Dendritic cell treated with granulocyte-macrophage colony-stimulating factor and Interleukin-4, amounts not matched to agents 40 ng/mL and 50 ng/mL, for 4 days (primary cell): ENCODE results near the gene ATRAID.

Experiments used
- H3K27ac Mint-ChIP-seq: one replicate; pipeline ENCODE4 v1.8.0; 2022; ENCODE audit warnings: mild to moderate bottlenecking, mixed read lengths
- H3K27me3 Mint-ChIP-seq: one replicate; pipeline ENCODE4 v1.8.0; 2022; ENCODE audit warnings: mild to moderate bottlenecking, mixed read lengths
- H3K36me3 Mint-ChIP-seq: one replicate; pipeline ENCODE4 v1.8.0; 2022; ENCODE audit warnings: low read depth, mixed read lengths
- H3K4me1 Mint-ChIP-seq: one replicate; pipeline ENCODE4 v1.8.0; 2022; ENCODE audit warnings: low read depth, mixed read lengths
- H3K4me3 Mint-ChIP-seq: one replicate; pipeline ENCODE4 v1.8.0; 2022; ENCODE audit warnings: mild to moderate bottlenecking, moderate library complexity, mixed read lengths
- H3K9me3 Mint-ChIP-seq: one replicate; pipeline ENCODE4 v1.8.0; 2022; ENCODE audit warnings: mixed read lengths
- intact Hi-C: fragments of 100-400 bp; cut with micrococcal nuclease; formaldehyde crosslinking; loops from one replicate; pipeline ENCODE4 v1.15.0; 2022

ATRAID gene

DNA sequence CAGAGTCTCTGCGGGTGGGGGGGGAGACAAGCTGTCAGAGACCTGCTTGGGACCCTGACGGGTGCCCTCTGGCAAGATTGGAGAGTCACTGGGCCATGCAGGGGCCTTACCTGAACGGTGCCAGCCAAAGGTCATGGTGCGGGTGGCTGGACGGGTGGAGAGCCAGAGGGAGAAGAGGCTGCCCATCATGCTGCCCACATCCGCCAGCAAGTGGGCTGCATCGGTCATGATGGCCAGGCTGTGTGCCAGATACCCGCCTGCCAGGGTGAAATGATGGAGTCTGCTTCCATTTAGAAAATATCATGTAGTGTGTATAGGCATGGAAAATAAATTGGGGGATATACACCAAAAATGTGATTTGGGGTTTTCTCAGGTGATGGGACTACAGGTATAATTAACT, 46.2 kb downstream of the ATRAID start:
- no peak overlapping the region for H3K27ac Mint-ChIP-seq
- H3K36me3 Mint-ChIP-seq: no peaks in the 10 kb centered on the region
- peaks cover 70% of the 10 kb centered on the region for H3K27me3 Mint-ChIP-seq
- H3K4me1 Mint-ChIP-seq: peaks cover 6% of the 10 kb centered on the region
- no peaks in the 10 kb centered on the region for H3K9me3 Mint-ChIP-seq
- H3K4me3 Mint-ChIP-seq: no peak overlapping the region
- intact Hi-C loops: no loop called here

DNA sequence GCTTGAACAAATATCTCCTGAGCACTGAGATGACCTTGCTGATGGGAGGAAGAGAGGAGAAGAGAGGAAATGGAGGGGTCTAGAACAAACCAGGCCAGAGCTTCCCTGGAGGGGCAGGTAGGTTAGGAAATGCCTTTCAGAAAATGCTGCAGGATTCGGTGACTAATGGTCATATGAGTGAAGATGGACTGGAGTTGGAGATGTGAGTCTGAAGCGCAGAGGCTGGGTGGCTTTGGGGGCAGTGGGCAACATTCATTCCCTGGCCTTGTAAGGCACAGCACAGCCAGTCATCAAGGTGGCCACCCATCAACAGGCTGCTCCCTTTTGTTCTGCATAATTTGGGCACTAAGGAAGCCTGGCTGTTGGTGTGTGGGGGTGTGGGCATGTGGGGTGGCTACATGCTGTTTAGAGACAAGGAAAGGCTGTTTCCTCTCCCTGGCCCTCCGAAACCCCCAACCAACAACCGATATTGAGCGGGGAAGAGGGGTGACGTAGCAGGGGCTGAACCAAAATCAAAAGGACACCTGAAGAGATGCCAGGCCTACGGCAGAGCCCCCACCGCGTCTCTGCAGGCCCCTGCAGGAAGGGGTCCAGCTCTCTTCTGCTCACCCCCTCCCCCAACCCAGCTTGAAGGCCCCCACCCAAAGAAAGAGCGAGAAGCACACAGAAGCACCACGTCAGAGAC, 49.5 kb downstream of the ATRAID start:
- H3K36me3 Mint-ChIP-seq: no peaks in the 10 kb centered on the region
- intact Hi-C loops: no loop called here
- peak overlapping the region; percentile 59 for H3K4me3 Mint-ChIP-seq
- no peak overlapping the region for H3K27ac Mint-ChIP-seq
- H3K9me3 Mint-ChIP-seq: no peaks in the 10 kb centered on the region
- peaks cover 20% of the 10 kb centered on the region for H3K4me1 Mint-ChIP-seq
- peaks cover 53% of the 10 kb centered on the region for H3K27me3 Mint-ChIP-seq

- Mint-ChIP-seq H3K36me3 (no peaks in the 10 kb centered on the region), H3K4me1 (peaks cover 20% of the 10 kb centered on the region), H3K27ac (no peak overlapping the region), H3K4me3 (peak overlapping the region; percentile 59), H3K9me3 (no peaks in the 10 kb centered on the region), H3K27me3 (peaks cover 48% of the 10 kb centered on the region)
- intact Hi-C loops: no loop called here
These were observed 50.1 kb downstream of the ATRAID start for GRCh38 chr2:27261926-27262298.

- intact Hi-C loops: no loop called here
- Mint-ChIP-seq H3K4me3 (peak within 1 kb of the TSS; percentile 78), H3K27me3 (peaks cover 43% of the 10 kb centered on the region), H3K4me1 (peaks cover 20% of the 10 kb centered on the region), H3K9me3 (no peaks in the 10 kb centered on the region), H3K36me3 (no peaks in the 10 kb centered on the region), H3K27ac (no peak within 1 kb of the TSS)
These were observed 50.8 kb downstream of the ATRAID start, which contains the start of gene SLC30A3 for GRCh38 chr2:27262379-27263286. TSS of gene SLC30A3 (minus strand) at chr2:27263047. CDS start at chr2:27262906, 141 bp downstream.

GRCh38 chr2:27263287-27264252, 51.7 kb downstream of the ATRAID start:
- Mint-ChIP-seq H3K27me3 (peaks cover 36% of the 10 kb centered on the region), H3K9me3 (no peaks in the 10 kb centered on the region), H3K36me3 (no peaks in the 10 kb centered on the region), H3K4me3 (peak overlapping the region; percentile 78), H3K4me1 (peaks cover 20% of the 10 kb centered on the region), H3K27ac (no peak overlapping the region)
- intact Hi-C loops: no loop called here

DNA sequence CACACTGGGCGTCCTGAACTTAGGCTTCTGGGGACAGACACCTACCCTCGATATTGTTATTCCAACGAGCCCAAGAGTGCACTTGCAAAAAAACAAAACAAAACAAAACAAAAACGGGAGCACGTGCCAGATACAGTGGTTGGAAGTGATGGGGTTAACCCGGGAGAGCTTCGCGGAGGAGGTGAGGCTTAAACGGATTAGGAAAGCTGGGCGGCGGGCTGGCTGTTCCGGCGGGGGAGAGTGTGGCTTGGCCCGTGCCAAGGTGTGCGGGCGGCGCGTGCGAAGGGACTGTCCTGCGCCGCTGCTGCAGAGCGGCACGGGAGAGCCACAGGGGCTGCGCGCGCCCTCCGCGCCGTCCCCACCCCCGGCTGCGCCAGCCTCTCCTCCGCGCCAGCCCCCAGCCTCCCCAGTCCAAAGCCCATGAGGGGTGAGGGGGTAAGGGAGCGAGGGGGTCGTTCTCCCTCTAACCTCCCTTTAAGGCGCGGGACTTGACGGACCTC, 52.5 kb downstream of the ATRAID start:
- Mint-ChIP-seq H3K4me1 (peaks cover 20% of the 10 kb centered on the region), H3K9me3 (no peaks in the 10 kb centered on the region), H3K27ac (no peak overlapping the region), H3K36me3 (no peaks in the 10 kb centered on the region), H3K27me3 (peaks cover 32% of the 10 kb centered on the region), H3K4me3 (peak overlapping the region; percentile 78)
- intact Hi-C loops: no loop called here

DNA sequence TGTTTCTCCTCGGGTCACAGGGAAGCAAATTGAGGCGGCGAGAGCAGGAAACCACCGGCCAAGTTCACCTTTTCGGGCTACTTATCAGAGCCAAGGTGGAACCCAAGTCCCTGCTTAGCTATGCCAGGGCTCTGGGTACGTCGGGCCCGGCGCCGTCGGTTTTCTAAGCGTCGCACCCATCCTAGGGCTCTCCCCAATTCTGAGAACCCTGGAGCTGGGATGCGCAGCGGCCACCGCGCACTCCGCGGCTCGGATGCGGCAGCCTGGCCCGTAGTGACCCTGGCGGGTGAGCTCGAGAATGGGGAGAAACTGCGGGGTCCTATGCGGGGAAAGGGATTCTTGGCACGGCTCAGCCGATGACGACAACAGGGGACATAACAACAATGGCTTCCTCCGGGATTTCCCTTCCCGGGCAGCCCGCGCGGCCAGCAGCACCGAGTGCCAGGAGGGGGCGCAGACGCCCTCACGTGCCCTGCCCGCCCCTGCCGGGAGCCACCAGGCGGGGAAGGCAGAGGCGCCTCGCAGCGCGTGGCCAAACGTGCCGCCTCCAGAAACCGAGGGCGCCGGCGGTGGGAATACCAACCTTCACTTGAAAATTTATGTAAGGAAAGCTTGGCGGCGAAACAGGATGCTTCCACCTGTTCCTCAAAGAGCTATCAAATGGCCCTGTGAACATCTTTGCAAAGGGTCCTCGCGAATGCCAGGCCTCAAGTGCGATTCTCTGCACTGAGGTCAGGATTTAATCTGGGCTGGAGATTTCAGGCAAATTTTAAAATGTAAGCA, 53.1 kb downstream of the ATRAID start:
- no peak overlapping the region for H3K27ac Mint-ChIP-seq
- H3K9me3 Mint-ChIP-seq: no peaks in the 10 kb centered on the region
- H3K4me3 Mint-ChIP-seq: peak overlapping the region; percentile 78
- peaks cover 31% of the 10 kb centered on the region for H3K27me3 Mint-ChIP-seq
- intact Hi-C loops: no loop called here
- H3K4me1 Mint-ChIP-seq: peaks cover 20% of the 10 kb centered on the region
- no peaks in the 10 kb centered on the region for H3K36me3 Mint-ChIP-seq

GRCh38 chr2:27265536-27265870, 53.7 kb downstream of the ATRAID start:
- intact Hi-C loops: no loop called here
- no peaks in the 10 kb centered on the region for H3K9me3 Mint-ChIP-seq
- H3K4me3 Mint-ChIP-seq: no peak overlapping the region
- H3K27ac Mint-ChIP-seq: no peak overlapping the region
- H3K27me3 Mint-ChIP-seq: peaks cover 28% of the 10 kb centered on the region
- no peaks in the 10 kb centered on the region for H3K36me3 Mint-ChIP-seq
- H3K4me1 Mint-ChIP-seq: peaks cover 20% of the 10 kb centered on the region
